H9 (cell line): ENCODE measurements around the gene RPL27. TPM values are rescaled to one million over a fixed set of nuclear protein-coding genes. Genes with fewer than 3 reads are reported as not detected.
A peak's percentile ranks its signal among the peaks of the same experiment; 100 is the strongest.

Source experiments
- DNase-seq: peaks from one replicate; pipeline ENCODE4 v3.0.0-alpha.2; 2017
- H2AFZ ChIP-seq: one replicate; pipeline ENCODE4 v1.6.1; 2013; ENCODE audit warnings: mild to moderate bottlenecking, low read length, control low read depth, moderate library complexity
- H2AK5ac ChIP-seq: 2 replicates; pipeline ENCODE4 v1.6.1; 2013; ENCODE audit warnings: low read length, control low read depth, mixed read lengths; ENCODE audit not compliant: insufficient read length
- H2BK120ac ChIP-seq: one replicate; pipeline ENCODE4 v1.6.1; 2013; ENCODE audit warnings: low read depth, mild to moderate bottlenecking, low read length, control low read depth, inconsistent platforms; ENCODE audit not compliant: poor library complexity, severe bottlenecking
- H2BK12ac ChIP-seq: 2 replicates; pipeline ENCODE4 v1.6.1; 2013; ENCODE audit warnings: low read length, control low read depth, mixed read lengths, low read depth; ENCODE audit not compliant: insufficient read length
- H2BK15ac ChIP-seq: 2 replicates; pipeline ENCODE4 v1.6.1; 2013; ENCODE audit warnings: low read depth, low read length, control low read depth
- H2BK20ac ChIP-seq: one replicate; pipeline ENCODE4 v1.6.1; 2013; ENCODE audit warnings: low read depth, mild to moderate bottlenecking, low read length, control low read depth, inconsistent platforms; ENCODE audit not compliant: poor library complexity, severe bottlenecking
- H2BK5ac ChIP-seq: 2 replicates; pipeline ENCODE4 v1.6.1; 2013; ENCODE audit warnings: low read length, control low read depth, mixed read lengths; ENCODE audit not compliant: insufficient read length
- H3K14ac ChIP-seq: 2 replicates; pipeline ENCODE4 v1.6.1; 2013; ENCODE audit warnings: low read length, control low read depth; ENCODE audit not compliant: insufficient read depth
- H3K18ac ChIP-seq: 2 replicates; pipeline ENCODE4 v1.6.1; 2013; ENCODE audit warnings: low read depth, mild to moderate bottlenecking, mixed read lengths, low read length, control low read depth; ENCODE audit not compliant: insufficient read length
- H3K23ac ChIP-seq: 2 replicates; pipeline ENCODE4 v1.6.1; 2013; ENCODE audit warnings: low read length, control low read depth, mixed read lengths, low read depth; ENCODE audit not compliant: insufficient read length
- H3K23me2 ChIP-seq: 2 replicates; pipeline ENCODE4 v1.6.1; 2013; ENCODE audit warnings: low read depth, mild to moderate bottlenecking, mixed read lengths, low read length, control low read depth; ENCODE audit not compliant: insufficient read length, poor library complexity, severe bottlenecking
- H3K27ac ChIP-seq: 2 replicates; pipeline ENCODE4 v1.5.1; 2013; ENCODE audit warnings: low read length, control low read depth, mixed read lengths, low read depth; ENCODE audit not compliant: insufficient read length
- H3K27me3 ChIP-seq: 2 replicates; pipeline ENCODE4 v1.6.1; 2013; ENCODE audit warnings: low read length, control low read depth, inconsistent platforms; ENCODE audit not compliant: insufficient read depth
- H3K4ac ChIP-seq: 2 replicates; pipeline ENCODE4 v1.6.1; 2013; ENCODE audit warnings: low read depth, mild to moderate bottlenecking, control low read depth, inconsistent platforms, low read length, moderate library complexity
- H3K4me1 ChIP-seq: 2 replicates; pipeline ENCODE4 v1.6.1; 2013; ENCODE audit warnings: low read length, control low read depth, inconsistent platforms; ENCODE audit not compliant: insufficient read depth
- H3K4me2 ChIP-seq: 2 replicates; pipeline ENCODE4 v1.6.1; 2013; ENCODE audit warnings: low read length, control low read depth, mixed read lengths; ENCODE audit not compliant: insufficient read length, insufficient read depth
- H3K56ac ChIP-seq: 2 replicates; pipeline ENCODE4 v1.6.1; 2013; ENCODE audit warnings: low read depth, mild to moderate bottlenecking, mixed read lengths, low read length, control low read depth; ENCODE audit not compliant: insufficient read length
- H3K79me1 ChIP-seq: 2 replicates; pipeline ENCODE4 v1.6.1; 2013; ENCODE audit warnings: low read depth, mild to moderate bottlenecking, moderate library complexity, low read length, control low read depth, inconsistent platforms; ENCODE audit not compliant: insufficient read depth, poor library complexity, severe bottlenecking
- H3K79me2 ChIP-seq: 2 replicates; pipeline ENCODE4 v1.6.1; 2013; ENCODE audit warnings: low read length, control low read depth, inconsistent platforms; ENCODE audit not compliant: insufficient read depth
- H3K9ac ChIP-seq: 2 replicates; pipeline ENCODE4 v1.6.1; 2013; ENCODE audit warnings: low read length, control low read depth, mixed read lengths; ENCODE audit not compliant: insufficient read length; ENCODE audit errors: extremely low read depth
- H3K9me3 ChIP-seq: one replicate; pipeline ENCODE4 v1.6.1; 2013; ENCODE audit warnings: low read depth, low read length, inconsistent platforms; ENCODE audit not compliant: control insufficient read depth
- H3T11ph ChIP-seq: one replicate; pipeline ENCODE4 v1.6.1; 2013; ENCODE audit warnings: mild to moderate bottlenecking, low read length, control low read depth, inconsistent platforms
- H4K20me1 ChIP-seq: one replicate; pipeline ENCODE4 v1.6.1; 2013; ENCODE audit not compliant: control insufficient read depth, insufficient read length, insufficient read depth
- H4K5ac ChIP-seq: 2 replicates; pipeline ENCODE4 v1.6.1; 2013; ENCODE audit warnings: low read depth, mild to moderate bottlenecking, mixed read lengths, low read length, control low read depth; ENCODE audit not compliant: insufficient read length
- H4K8ac ChIP-seq: replicated peaks from 2 replicates; pipeline ENCODE4 v1.6.1; 2013; ENCODE audit warnings: low read length, control low read depth, mixed read lengths, low read depth; ENCODE audit not compliant: insufficient read length
- H4K91ac ChIP-seq: 2 replicates; pipeline ENCODE4 v1.6.1; 2013; ENCODE audit warnings: low read depth, mild to moderate bottlenecking, moderate library complexity, mixed read lengths, low read length, control low read depth; ENCODE audit not compliant: insufficient read length
- H3K27ac Mint-ChIP-seq, 3 experiments: 2 replicates in 2 of 3; 3 replicates in 1 of 3; pipeline ENCODE4 v1.8.0; 2020 to 2021; ENCODE audit warnings: mixed read lengths in 3 of 3, mild to moderate bottlenecking in 1 of 3, moderate library complexity in 1 of 3
- H3K27me3 Mint-ChIP-seq: 2 replicates; pipeline ENCODE4 v1.8.0; 2021; ENCODE audit warnings: low read depth, mild to moderate bottlenecking, moderate library complexity, mixed read lengths
- H3K36me3 Mint-ChIP-seq, 3 experiments: 2 replicates in 2 of 3; 3 replicates in 1 of 3; pipeline ENCODE4 v1.8.0; 2020 to 2021; ENCODE audit warnings: low read depth in 3 of 3, mixed read lengths in 3 of 3; ENCODE audit not compliant: insufficient read depth in 1 of 3
- H3K4me1 Mint-ChIP-seq, 2 experiments: 2 replicates each; pipeline ENCODE4 v1.8.0; 2020; ENCODE audit warnings: mixed read lengths in 2 of 2
- H3K4me3 Mint-ChIP-seq, 2 experiments: 2 replicates in 1 of 2; 3 replicates in 1 of 2; pipeline ENCODE4 v1.8.0; 2020 to 2021; ENCODE audit warnings: mild to moderate bottlenecking in 2 of 2, mixed read lengths in 2 of 2, moderate library complexity in 1 of 2
- H3K9me3 Mint-ChIP-seq, 2 experiments: 2 replicates in 1 of 2; 3 replicates in 1 of 2; pipeline ENCODE4 v1.8.0; 2020; ENCODE audit warnings: mild to moderate bottlenecking in 2 of 2, mixed read lengths in 2 of 2, moderate library complexity in 1 of 2
- CTCF ChIP-seq: fragments of 200-600 bp; sonication (generic); conservative IDR thresholded peaks from 3 replicates; pipeline ENCODE4 v1.8.0; 2021; ENCODE audit warnings: antibody characterized with exemption, mild to moderate bottlenecking
- WGBS: extraction: QIAGEN DNeasy Blood & Tissue Kit; methylation state at CpG from one replicate; pipeline ENCODE4 v1.1.7; 2013; ENCODE audit warnings: missing lambda C conversion rate, low lambda C conversion rate, mixed read lengths; ENCODE audit not compliant: insufficient read length; ENCODE audit errors: extremely low coverage; 5-methylcytosine and 5-hydroxymethylcytosine counted together
- total RNA-seq: library from RNA; stranded (reverse); gene quantifications from 2 replicates; pipeline ENCODE4 v1.2.1, GENCODE V29; 2021

The RPL27 gene
- total RNA-seq, 1 experiment from 2014 or later: 1,514 TPM

- no peaks in the 10 kb centered on the region for H3K9me3 Mint-ChIP-seq
- peaks cover 10 to 30% (median 25%) of the 10 kb centered on the region in 3 experiments; a peak in 6 of 7 replicates for H3K36me3 Mint-ChIP-seq
- H4K5ac ChIP-seq: no peak overlapping the region
- H3K4me2 ChIP-seq: peak overlapping the region; percentile 79
- H3K27ac Mint-ChIP-seq: no peak overlapping the region
- peaks cover 14% of the 10 kb centered on the region for H3K23me2 ChIP-seq
- no peak for TF ChIP-seq CTCF
- WGBS: no CpG with 5 or more reads among the region's 16 CpGs
- peak overlapping the region; percentile 54 for H3K9ac ChIP-seq
- no peaks in the 10 kb centered on the region for H3K79me1 ChIP-seq
- H2BK5ac ChIP-seq: no peak overlapping the region
- no peaks in the 10 kb centered on the region for H3K9me3 ChIP-seq
- DNase-seq: no peak
- H3K79me2 ChIP-seq: no peaks in the 10 kb centered on the region; the same call in 1 of the 2 replicates
- H4K8ac ChIP-seq: no peak overlapping the region
- H3K14ac ChIP-seq: no peak overlapping the region; the same call in 1 of the 2 replicates
- no peak overlapping the region for H2BK120ac ChIP-seq
- no peak overlapping the region for H3K23ac ChIP-seq
- no peak overlapping the region for H3K4ac ChIP-seq
- no peaks in the 10 kb centered on the region for H3K27me3 Mint-ChIP-seq
- no peaks in the 10 kb centered on the region for H4K20me1 ChIP-seq
- no peak overlapping the region for H3K56ac ChIP-seq
- no peaks in the 10 kb centered on the region for H3K27me3 ChIP-seq
- H2BK20ac ChIP-seq: no peak overlapping the region
- H3T11ph ChIP-seq: no peak overlapping the region
- H2AFZ ChIP-seq: no peak overlapping the region
- no peak overlapping the region for H4K91ac ChIP-seq
- no peak overlapping the region for H2BK12ac ChIP-seq
- no peak overlapping the region for H2AK5ac ChIP-seq
- no peak overlapping the region for H2BK15ac ChIP-seq
- H3K27ac ChIP-seq: no peak overlapping the region
- no peak overlapping the region for H3K18ac ChIP-seq
- peaks cover 39 to 47% of the 10 kb centered on the region in 2 experiments for H3K4me1 Mint-ChIP-seq
- peak overlapping the region; percentile 75 to 98 for H3K4me3 Mint-ChIP-seq
- H3K4me1 ChIP-seq: peaks cover 10% of the 10 kb centered on the region; the same call in 1 of the 2 replicates
Measured at GRCh38 chr17:43025766-43026537, 27.7 kb downstream of the RPL27 start.
